Activated naive CD4-positive, alpha-beta T cell treated with anti-CD3 and anti-CD28 coated beads, Interleukin-2, amount 50 U/mL, for 24 hours (primary cell): ENCODE measurements around the gene PRR36.
"Not testable (repeated sequence)": the region's sequence is repeated elsewhere in the genome, so short reads cannot be mapped to it uniquely, and the experiment has no call there.

ENCODE experiments used
- H3K27ac Mint-ChIP-seq: one replicate; pipeline ENCODE4 v1.8.0; 2021; ENCODE audit warnings: mild to moderate bottlenecking, mixed read lengths
- H3K27me3 Mint-ChIP-seq: one replicate; pipeline ENCODE4 v1.8.0; 2021; ENCODE audit warnings: mixed read lengths
- H3K36me3 Mint-ChIP-seq: one replicate; pipeline ENCODE4 v1.8.0; 2021; ENCODE audit warnings: mixed read lengths
- H3K4me1 Mint-ChIP-seq: one replicate; pipeline ENCODE4 v1.8.0; 2021; ENCODE audit warnings: mixed read lengths
- H3K4me3 Mint-ChIP-seq: one replicate; pipeline ENCODE4 v1.8.0; 2021; ENCODE audit warnings: mild to moderate bottlenecking, mixed read lengths
- H3K9me3 Mint-ChIP-seq: one replicate; pipeline ENCODE4 v1.8.0; 2021; ENCODE audit warnings: mixed read lengths

Gene PRR36

DNA sequence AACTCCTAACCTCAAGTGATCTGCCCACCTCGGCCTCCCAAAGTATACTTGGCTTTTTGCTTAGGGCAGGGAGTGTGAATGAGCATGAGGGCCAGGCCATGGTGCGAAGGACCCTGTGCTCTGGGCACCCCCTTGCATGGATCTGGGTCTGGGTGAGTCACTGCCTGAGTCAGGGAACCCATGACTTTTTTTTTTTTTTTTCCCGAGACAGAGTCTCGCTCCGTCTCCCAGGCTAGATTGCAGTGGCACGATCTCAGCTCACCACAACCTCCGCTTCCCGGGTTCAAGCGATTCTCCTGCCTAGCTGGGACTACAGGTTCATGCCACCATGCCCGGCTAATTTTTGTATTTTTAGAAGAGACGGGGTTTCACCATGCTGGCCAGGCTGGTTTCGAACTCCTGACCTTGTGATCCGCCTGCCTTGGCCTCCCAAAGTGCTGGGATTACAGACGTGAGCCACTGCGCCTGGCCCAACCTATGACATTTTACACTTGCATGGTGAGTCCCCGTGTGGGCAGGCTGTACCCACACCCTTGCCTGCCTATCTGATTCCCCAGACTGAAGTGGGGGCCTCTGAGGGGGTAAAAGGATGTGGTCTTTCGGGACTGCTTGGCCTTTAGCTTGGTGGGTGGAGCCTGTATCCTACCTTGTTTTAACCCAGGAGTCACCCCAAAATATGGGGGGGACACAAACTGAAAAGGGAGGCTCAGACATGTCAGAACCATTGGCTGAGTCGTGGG is 19.3 kb upstream of the PRR36 start:
- H3K27me3 Mint-ChIP-seq, H3K27ac Mint-ChIP-seq, H3K36me3 Mint-ChIP-seq: not testable (repeated sequence)

DNA sequence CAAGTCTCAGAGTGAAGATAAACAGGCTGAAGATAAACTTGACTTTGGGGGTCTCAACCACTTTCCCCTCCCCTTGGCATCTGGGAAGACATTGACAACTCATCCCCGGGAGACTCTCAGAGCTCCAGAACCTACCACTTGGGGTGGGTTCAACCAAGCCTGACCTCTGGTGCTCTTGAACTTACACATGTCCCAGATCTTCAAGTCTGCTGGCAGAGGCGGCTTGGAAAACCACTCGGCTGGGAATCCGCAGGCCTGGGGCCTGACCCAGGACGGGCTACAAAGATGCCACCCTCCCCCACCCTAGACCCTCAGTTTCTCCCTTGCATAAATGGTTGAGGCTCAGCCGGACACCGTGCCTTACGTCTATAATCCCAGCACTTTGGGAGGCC is 14.6 kb upstream of the PRR36 start:
- Mint-ChIP-seq H3K9me3 (no peaks in the 10 kb centered on the region), H3K27ac (no peak overlapping the region), H3K4me1 (no peaks in the 10 kb centered on the region), H3K4me3 (no peak overlapping the region), H3K27me3 (peaks cover 5% of the 10 kb centered on the region), H3K36me3 (no peaks in the 10 kb centered on the region)

More for the DNA sequence above, 19.3 kb upstream of the PRR36 start:
- not testable (repeated sequence) for H3K4me1 Mint-ChIP-seq, H3K9me3 Mint-ChIP-seq, H3K4me3 Mint-ChIP-seq

- no peaks in the 10 kb centered on the region for H3K9me3 Mint-ChIP-seq
- no peak within 1 kb of the TSS for H3K4me3 Mint-ChIP-seq
- H3K4me1 Mint-ChIP-seq: no peaks in the 10 kb centered on the region
- H3K27ac Mint-ChIP-seq: no peak within 1 kb of the TSS
- peaks cover 5% of the 10 kb centered on the region for H3K27me3 Mint-ChIP-seq
- H3K36me3 Mint-ChIP-seq: no peaks in the 10 kb centered on the region
Observed at GRCh38 chr19:7888145-7888825, 14.1 kb upstream of the PRR36 start, which contains the start of gene LRRC8E. TSS of gene LRRC8E (plus strand) at chr19:7888510. CDS start at chr19:7895604, 7,094 bp downstream.

DNA sequence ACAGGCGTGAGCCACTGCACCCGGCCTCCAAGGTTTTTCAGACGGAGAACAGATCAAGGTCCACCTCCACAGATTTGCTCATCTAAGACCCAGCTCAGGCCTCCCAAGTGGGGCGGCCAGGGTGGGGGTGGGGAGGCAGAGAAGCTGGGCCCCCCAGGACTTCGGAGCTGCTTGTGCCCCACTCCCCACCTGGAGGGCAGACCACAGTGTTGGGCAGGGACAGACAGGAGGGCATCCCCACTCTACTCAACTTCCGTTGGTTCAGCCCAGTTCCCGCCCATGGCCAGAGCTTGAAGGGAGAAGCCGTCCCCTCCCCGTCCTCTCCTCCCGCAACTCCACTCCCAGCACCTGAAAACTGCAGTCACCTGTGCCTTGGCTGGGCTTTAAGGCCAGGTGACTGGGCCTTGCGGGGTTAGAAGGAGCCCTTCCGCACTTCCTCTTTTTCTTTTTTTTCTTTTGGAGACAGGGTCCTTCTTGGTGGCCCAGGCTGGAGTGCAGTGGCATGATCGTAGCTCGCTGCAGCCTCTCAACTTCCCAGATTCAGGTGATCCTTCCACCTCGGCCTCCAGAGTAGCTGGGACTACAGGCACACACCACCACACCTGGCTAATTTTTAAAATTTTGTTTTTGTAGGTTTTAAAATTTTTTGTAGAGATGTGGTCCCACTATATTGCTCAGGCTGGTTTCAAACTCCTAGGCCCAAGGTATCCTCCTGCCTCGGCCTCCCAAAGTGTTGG is 13.4 kb upstream of the PRR36 start:
- Mint-ChIP-seq H3K36me3 (no peaks in the 10 kb centered on the region), H3K4me1 (no peaks in the 10 kb centered on the region), H3K27me3 (peaks cover 5% of the 10 kb centered on the region), H3K27ac (no peak overlapping the region), H3K4me3 (no peak overlapping the region), H3K9me3 (no peaks in the 10 kb centered on the region)

GRCh38 chr19:7885818-7886217 is 11.6 kb upstream of the PRR36 start:
- H3K9me3 Mint-ChIP-seq: no peaks in the 10 kb centered on the region
- H3K27me3 Mint-ChIP-seq: peaks cover 5% of the 10 kb centered on the region
- H3K4me3 Mint-ChIP-seq: no peak overlapping the region
- H3K36me3 Mint-ChIP-seq: no peaks in the 10 kb centered on the region
- no peaks in the 10 kb centered on the region for H3K4me1 Mint-ChIP-seq
- H3K27ac Mint-ChIP-seq: no peak overlapping the region

DNA sequence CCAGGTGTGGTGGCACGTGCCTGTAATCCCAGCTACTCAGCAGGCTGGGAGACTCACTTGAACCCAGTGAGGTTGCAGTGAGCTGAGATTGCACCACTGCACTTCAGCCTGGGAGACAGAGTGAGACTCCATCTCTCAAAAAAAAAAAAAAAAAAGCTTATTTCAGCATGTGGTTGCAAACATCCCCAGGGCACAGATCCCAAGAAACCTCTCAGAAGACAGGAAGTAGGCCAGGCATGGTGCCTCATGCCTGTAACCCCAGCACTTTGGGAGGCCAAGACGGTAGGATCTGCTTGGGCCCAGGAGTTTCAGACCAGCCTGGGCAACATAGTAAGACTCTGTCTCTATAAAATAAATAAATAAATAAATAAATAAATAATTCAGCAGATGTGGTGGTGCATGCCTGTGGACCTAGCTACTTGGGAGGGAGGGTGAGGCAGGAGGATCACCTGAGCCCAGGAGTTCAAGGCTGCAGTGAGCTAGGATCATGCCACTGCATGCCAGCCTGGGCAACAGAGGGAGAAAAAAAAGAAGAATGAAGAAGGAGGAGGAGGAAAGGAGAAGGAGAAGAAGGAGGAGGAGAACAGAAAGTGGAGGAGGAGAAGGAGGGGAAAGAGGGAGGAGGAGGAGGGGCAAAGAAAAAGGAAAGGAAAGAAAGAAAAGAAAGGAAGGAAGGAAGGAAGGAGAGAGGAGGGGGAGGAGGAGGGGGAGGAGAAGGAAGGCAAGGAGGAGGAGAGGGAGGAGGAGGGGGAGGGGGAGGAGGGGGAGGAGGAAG is 9.8 kb upstream of the PRR36 start:
- Mint-ChIP-seq H3K4me1 (no peaks in the 10 kb centered on the region), H3K36me3 (no peaks in the 10 kb centered on the region), H3K4me3 (no peak overlapping the region), H3K9me3 (no peaks in the 10 kb centered on the region), H3K27me3 (peaks cover 4% of the 10 kb centered on the region), H3K27ac (no peak overlapping the region)

GRCh38 chr19:7883105-7883504 is 8.9 kb upstream of the PRR36 start:
- Mint-ChIP-seq H3K9me3 (no peaks in the 10 kb centered on the region), H3K4me3 (no peak overlapping the region), H3K4me1 (no peaks in the 10 kb centered on the region), H3K27me3 (peaks cover 1% of the 10 kb centered on the region), H3K27ac (no peak overlapping the region), H3K36me3 (no peaks in the 10 kb centered on the region)

DNA sequence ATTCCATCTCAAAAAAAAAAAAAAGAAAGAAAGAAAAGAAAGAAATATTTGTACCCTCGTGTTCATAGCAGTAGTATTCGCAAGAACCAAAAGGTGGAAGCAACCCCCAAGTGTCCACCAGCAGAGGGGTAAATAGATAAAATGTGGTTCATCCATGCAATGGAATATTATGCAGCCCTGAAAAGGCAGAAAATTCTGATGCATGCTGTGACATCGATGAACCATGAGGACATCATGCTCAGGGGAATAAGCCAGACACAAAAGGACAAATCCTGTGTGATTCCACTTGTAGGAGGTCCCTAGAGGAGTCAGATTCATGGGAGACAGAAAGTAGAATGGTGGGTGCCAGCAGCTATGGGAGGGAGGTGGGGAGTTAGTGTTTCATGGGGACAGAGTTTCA is 7.7 kb upstream of the PRR36 start:
- Mint-ChIP-seq H3K36me3 (no peaks in the 10 kb centered on the region), H3K4me1 (no peaks in the 10 kb centered on the region), H3K4me3 (no peak overlapping the region), H3K9me3 (no peaks in the 10 kb centered on the region), H3K27ac (peak overlapping the region; percentile 23), H3K27me3 (no peaks in the 10 kb centered on the region)

GRCh38 chr19:7879836-7880235 is 5.6 kb upstream of the PRR36 start:
- Mint-ChIP-seq H3K9me3 (no peaks in the 10 kb centered on the region), H3K4me1 (no peaks in the 10 kb centered on the region), H3K27me3 (no peaks in the 10 kb centered on the region), H3K36me3 (no peaks in the 10 kb centered on the region), H3K4me3 (no peak overlapping the region), H3K27ac (no peak overlapping the region)

DNA sequence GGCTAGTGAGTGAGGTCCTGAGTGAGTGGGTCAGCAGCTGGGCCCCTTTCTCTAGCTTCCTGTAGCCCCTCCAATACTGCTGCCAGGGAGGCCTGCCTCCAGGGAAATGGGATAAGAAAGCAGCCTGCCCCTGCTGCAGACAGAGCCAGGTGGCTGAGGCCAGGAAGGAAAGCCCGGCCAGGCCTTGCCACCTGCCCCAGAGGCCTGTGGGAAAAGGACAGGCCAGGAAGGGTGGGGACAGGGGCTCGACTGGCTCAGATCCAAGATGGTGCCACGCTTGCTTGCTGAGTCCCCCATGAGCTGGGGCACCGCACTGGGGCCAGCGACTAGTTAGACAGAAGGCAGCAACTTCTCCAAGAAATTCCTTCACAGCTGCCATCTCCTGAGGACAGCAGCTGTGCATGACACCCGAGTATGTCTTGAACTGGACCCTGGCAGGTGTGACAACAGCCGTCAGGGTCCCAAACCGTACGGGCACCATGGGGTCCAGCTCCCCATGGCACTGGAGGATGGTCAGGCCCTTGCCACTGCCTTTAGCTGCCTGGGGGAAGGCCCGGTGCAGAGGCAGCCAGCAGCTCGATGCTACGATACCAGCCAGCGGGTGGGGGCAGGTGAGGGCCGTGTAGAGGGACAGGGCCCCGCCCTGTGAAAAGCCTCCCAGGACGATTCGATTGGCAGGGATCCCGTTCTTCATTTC is 5.1 kb upstream of the PRR36 start:
- H3K9me3 Mint-ChIP-seq: no peaks in the 10 kb centered on the region
- no peaks in the 10 kb centered on the region for H3K27me3 Mint-ChIP-seq
- H3K4me1 Mint-ChIP-seq: peaks cover 3% of the 10 kb centered on the region
- H3K4me3 Mint-ChIP-seq: no peak overlapping the region
- no peaks in the 10 kb centered on the region for H3K36me3 Mint-ChIP-seq
- H3K27ac Mint-ChIP-seq: no peak overlapping the region

- Mint-ChIP-seq H3K36me3 (no peaks in the 10 kb centered on the region), H3K4me1 (peaks cover 7% of the 10 kb centered on the region), H3K4me3 (no peak overlapping the region), H3K27ac (no peak overlapping the region), H3K27me3 (peaks cover 1% of the 10 kb centered on the region), H3K9me3 (no peaks in the 10 kb centered on the region)
Observed at GRCh38 chr19:7877249-7877836, 3.2 kb upstream of the PRR36 start.

DNA sequence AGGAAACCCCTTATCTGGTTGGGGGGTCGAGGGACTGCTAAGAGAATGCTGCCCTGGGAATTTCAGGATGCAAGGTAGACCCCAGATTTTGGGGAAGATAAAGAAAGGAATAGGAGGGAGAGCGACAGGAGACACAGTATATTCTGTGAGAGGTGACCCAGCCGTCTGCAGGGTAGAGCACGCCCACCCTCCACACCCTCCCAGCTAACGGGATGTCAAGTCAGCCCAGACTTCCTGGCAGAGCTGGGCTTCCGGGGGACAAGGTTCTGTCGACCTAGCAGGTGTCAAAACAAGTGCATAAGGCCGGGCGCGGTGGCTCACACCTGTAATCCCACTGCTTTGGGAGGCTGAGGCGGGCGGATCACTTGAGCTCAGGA is 695 bp upstream of the PRR36 start:
- no peaks in the 10 kb centered on the region for H3K36me3 Mint-ChIP-seq

DNA sequence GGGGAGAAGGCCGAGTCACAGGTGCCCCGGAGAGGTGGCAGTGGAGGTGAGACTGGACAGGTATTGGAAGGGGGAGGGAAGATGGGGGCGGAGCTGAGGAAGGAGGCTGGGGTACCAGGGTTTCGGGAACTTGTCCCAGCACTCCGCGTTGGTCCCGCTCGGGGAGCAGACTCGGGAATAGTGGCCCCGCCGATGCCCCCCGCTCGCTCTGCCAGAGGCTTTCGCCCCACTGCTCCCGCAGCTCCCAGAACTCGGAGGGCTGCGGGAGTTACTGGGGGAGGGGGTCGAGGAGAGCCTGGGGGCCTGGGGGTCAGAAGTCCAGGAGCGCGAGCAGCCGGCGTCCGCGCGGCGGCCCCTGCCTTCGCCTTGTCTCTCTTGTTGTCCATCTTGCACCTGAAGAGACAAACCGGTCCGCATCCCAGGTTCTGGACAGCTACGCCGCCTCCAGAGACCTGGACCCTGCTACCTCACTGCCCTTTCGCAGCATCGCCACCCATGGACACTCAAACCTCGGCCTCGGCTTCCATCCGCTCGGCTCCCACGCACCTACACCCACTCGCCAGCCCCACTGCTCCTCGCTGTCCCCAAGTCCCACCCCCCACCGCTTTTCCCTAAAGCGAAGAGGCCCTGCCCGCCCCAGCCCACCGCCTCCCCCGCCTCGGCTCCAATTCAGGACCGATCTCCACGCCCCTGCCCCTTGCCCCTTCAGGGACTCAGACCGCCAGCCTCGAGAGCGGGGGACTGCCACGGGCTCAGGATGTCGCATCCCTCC is 700 bp downstream of the PRR36 start:
- H3K27ac Mint-ChIP-seq: no peak overlapping the region
- H3K4me1 Mint-ChIP-seq: peaks cover 23% of the 10 kb centered on the region
- H3K27me3 Mint-ChIP-seq: peaks cover 12% of the 10 kb centered on the region
- no peaks in the 10 kb centered on the region for H3K9me3 Mint-ChIP-seq
- H3K4me3 Mint-ChIP-seq: peak overlapping the region; percentile 82
- H3K36me3 Mint-ChIP-seq: no peaks in the 10 kb centered on the region

More for the DNA sequence above, 695 bp upstream of the PRR36 start:
- Mint-ChIP-seq H3K4me3 (peak overlapping the region; percentile 59), H3K27me3 (peaks cover 12% of the 10 kb centered on the region), H3K4me1 (peaks cover 23% of the 10 kb centered on the region), H3K9me3 (no peaks in the 10 kb centered on the region), H3K27ac (no peak overlapping the region)
